BJ (cell line): ENCODE results near the gene MLC1. TPM values are rescaled to one million over a fixed set of nuclear protein-coding genes. Genes with fewer than 3 reads are reported as not detected.

Experiments
- CTCF ChIA-PET: fragments of 350-600 bp; formaldehyde crosslinking; extraction: SDS; loops from one replicate; lab custom pipeline; 2021; ENCODE audit warnings: antibody characterized with exemption, inconsistent platforms; lab: Yijun Ruan, JAX
- POLR2A ChIA-PET: fragments of 300-600 bp; sonication (Branson Sonifier 250); formaldehyde crosslinking; extraction: SDS; loops from one replicate; lab custom pipeline; 2021; ENCODE audit warnings: antibody characterized with exemption; lab: Charles Lee
- DNase-seq: peaks from one replicate; pipeline ENCODE4 v3.0.0-alpha.2; 2011; ENCODE audit warnings: low read depth
- H3K27me3 ChIP-seq: 2 replicates; pipeline ENCODE4 v1.6.0; 2011; ENCODE audit warnings: low read length; ENCODE audit not compliant: control insufficient read depth, insufficient read depth
- H3K36me3 ChIP-seq: 2 replicates; pipeline ENCODE4 v1.5.1; 2011; ENCODE audit warnings: low read length; ENCODE audit not compliant: control insufficient read depth, insufficient read depth
- H3K4me3 ChIP-seq: 2 replicates; pipeline ENCODE4 v1.5.1; 2011; ENCODE audit warnings: low read depth, mild to moderate bottlenecking, control low read depth, low read length
- polyA plus RNA-seq: library from polyadenylated mRNA; depleted of rRNA; stranded (reverse); fragments of >200 nt; gene quantifications from 2 replicates; pipeline ENCODE4 v1.2.3, GENCODE V29; 2011
- TF ChIP-seq, protein P1 (sequence below): IDR thresholded peaks from 2 replicates; pipeline ENCODE4 v1.5.1; 2011; ENCODE audit warnings: low read depth, mild to moderate bottlenecking, control low read depth, inconsistent platforms, low read length, moderate library complexity; ENCODE audit not compliant: insufficient read depth

MLC1 gene
- polyA plus RNA-seq, 1 experiment: 0.15 TPM

DNA sequence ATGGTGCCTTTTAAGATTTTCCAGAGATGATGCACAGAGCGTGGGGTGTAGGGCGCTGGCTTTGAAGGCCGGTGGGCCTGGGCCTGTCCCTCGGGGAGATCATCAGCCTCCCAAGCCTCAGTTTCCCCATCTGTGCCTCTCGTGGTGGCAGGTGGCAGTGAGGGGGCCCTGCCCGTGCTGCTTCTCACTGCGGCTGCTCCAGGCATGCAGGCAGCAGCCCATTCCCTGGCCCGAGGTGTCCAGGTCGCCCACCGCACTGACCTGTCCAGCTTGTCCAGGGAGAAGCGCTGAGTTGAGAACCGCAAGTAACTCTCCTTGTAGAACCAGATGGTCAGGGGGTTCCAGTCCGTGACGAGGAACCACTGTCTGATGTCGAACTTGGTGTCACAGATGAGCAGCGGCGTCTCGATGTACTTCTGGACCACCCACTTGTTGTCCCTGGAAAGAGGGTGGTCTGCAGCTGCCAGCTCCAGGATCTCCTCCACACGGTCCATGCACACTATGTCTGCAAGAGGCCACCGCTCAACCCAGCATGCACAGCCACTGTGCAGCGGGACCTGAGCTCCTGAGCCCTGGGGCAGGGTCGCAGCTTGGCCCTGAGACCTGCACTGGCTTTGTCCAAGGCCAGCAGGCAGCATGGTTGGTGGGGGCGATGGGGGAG, 52.2 kb downstream of the MLC1 start:
- peaks cover 3% of the 10 kb centered on the region; the same call in 1 of the 2 replicates for H3K27me3 ChIP-seq
- DNase-seq: no peak
- no peaks in the 10 kb centered on the region for H3K36me3 ChIP-seq
- ChIA-PET POLR2A (no interaction called here), CTCF (interaction anchor here (1.4 kb wide), 1 partner anchor 102 kb away, joined by 3 read pairs; no protein-coding TSS in a partner anchor)
- TF ChIP-seq, protein P1, sequence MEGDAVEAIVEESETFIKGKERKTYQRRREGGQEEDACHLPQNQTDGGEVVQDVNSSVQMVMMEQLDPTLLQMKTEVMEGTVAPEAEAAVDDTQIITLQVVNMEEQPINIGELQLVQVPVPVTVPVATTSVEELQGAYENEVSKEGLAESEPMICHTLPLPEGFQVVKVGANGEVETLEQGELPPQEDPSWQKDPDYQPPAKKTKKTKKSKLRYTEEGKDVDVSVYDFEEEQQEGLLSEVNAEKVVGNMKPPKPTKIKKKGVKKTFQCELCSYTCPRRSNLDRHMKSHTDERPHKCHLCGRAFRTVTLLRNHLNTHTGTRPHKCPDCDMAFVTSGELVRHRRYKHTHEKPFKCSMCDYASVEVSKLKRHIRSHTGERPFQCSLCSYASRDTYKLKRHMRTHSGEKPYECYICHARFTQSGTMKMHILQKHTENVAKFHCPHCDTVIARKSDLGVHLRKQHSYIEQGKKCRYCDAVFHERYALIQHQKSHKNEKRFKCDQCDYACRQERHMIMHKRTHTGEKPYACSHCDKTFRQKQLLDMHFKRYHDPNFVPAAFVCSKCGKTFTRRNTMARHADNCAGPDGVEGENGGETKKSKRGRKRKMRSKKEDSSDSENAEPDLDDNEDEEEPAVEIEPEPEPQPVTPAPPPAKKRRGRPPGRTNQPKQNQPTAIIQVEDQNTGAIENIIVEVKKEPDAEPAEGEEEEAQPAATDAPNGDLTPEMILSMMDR: no peak
- H3K4me3 ChIP-seq: no peak overlapping the region

DNA sequence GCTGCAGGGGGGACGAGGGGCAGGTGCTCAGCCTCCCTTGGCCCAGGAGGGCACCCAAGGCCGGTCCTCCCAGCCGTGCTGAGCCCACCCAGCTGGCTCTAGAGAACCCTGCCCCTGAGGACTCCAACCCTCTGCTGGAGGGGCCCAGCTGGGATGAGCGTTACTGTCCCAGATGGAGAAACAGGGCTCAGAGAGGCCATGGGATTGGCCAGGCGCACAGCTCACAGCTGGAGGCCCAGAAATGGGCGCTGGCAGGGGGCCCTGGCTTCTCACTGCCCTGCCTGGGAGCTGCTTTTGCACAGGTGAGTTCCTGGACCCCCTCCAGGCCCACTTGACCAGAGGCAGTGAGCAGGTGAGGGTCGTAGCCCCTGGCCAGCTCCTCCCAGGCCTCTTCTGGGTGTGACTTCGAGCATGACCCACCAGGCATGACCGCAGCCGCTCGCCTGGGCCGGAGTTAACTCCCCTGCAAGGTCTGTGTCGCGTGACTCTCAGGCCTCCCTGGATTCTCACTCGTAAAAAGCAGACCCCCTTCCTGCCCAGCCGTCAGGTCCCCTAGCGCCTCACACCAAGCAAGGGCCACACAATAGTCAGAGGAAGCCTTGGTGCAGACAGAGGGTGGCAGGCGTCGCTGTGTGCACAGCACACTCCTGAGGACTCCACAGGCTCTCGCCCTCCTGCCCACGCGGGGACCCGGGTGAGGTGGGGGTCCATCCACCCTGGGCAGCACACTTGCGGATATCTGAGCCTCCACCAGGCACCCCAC, 52.9 kb downstream of the MLC1 start:
- Histone ChIP-seq H3K36me3 (no peaks in the 10 kb centered on the region), H3K4me3 (no peak overlapping the region), H3K27me3 (peaks cover 3% of the 10 kb centered on the region; the same call in 1 of the 2 replicates)
- CTCF ChIA-PET: interaction anchor here (1.1 to 3.7 kb wide), 7 partner anchors 14 to 264 kb away, joined by 3 to 103 read pairs (median 6); no protein-coding TSS in a partner anchor
- DNase-seq: no peak
- POLR2A ChIA-PET: no interaction called here
- TF ChIP-seq, protein P1: no peak

DNA sequence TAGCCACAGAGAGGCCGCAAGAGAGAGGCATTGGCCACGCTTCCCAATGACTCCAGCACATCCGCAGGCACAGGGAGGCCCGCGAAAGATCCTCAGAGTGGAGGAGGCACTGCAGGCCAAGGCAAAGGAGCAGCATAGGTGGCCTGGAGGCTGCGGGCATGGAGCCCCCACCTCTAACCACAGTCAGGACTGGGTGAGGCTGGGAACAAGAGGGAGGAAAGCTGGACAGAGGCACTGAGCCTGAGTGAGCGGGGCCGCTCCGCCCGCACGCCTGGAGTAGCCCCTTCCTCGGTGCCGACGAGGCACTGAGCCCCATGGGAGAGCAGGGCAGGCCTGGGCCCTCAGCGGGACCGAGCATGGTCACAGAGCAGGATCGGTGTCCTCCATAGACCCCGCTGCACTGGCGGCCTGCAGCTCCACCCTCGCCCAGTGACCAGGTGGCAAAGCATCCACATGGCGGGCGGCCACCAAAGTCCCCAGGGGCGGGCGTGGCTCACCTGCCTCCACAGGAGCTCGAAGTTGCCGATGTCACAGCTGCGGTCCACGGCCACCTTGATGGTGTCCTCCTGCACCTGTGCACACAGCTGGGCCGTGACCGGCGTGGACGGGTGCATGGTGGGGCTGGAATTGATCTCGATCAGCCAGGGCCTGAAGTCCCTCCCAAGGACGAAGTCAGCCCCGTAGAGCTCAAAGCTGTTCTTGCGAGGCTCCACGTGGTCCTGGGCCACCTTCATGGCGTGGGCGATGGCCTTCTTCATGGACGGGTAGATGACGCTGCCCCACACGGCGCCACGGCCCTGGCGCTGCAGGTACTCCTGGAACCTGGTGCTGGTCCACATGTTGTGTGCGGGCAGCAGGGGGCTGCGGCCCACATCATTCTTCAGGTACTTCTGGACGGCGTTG, 53.8 kb downstream of the MLC1 start:
- TF ChIP-seq, protein P1: no peak
- Histone ChIP-seq H3K36me3 (no peaks in the 10 kb centered on the region), H3K27me3 (peaks cover 3% of the 10 kb centered on the region; the same call in 1 of the 2 replicates), H3K4me3 (no peak overlapping the region)
- ChIA-PET CTCF (interaction anchor here (0.8 to 3.7 kb wide), 17 partner anchors 9 to 263 kb away, joined by 3 to 103 read pairs (median 4); no protein-coding TSS in a partner anchor), POLR2A (no interaction called here)
- no peak for DNase-seq

DNA sequence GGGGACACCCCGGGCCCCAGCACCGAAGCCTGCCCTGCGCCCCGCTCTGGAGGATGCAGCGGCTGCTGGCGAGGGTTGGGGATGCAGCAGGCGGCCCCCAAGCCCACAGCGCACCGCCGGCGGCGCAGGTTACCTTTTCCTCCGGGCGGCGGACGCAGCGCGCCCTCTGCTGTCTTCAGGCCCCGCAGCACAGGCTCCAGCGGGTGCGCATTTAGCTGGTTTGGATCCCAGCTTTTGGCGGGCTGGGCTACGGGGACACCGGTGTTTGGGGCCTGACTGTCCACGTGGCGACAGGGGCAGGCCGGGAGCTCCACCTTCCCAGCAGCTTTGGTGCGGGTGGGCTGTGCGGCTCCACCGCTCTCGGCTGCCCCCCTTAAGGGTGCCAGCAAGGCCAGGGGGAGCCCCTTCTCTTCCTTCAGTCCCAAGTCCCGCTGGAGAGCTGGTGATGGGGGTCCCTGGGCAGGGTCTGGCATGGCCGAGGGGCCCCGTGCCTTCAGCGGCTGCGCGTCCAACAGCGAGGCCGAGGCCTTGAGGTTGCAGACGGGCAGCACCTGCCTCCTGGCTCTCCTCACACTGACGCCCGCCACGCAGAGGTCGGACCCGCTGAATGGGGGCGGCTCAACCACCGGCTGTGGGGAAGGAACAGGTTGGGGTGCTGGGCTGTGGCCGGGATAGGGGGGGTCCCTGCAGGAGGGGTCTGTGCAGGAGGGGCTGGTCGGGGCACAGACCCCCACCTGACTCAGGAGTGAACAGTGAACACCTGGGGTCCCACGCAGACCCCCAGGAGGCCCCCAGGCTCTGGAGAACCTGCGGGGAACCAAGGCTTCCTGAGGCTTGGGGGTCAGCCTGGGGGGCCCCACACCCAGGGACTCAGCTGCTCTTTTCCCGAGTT, 54.7 kb downstream of the MLC1 start:
- DNase-seq: no peak
- Histone ChIP-seq H3K4me3 (no peak overlapping the region), H3K36me3 (no peaks in the 10 kb centered on the region), H3K27me3 (peaks cover 3% of the 10 kb centered on the region; the same call in 1 of the 2 replicates)
- TF ChIP-seq, protein P1: peak; percentile 89
- ChIA-PET CTCF (interaction anchor here (0.6 to 3.7 kb wide), 24 partner anchors 8 to 262 kb away, joined by 3 to 103 read pairs (median 4); partner anchors contain the start of genes ALG12 and CRELD2), POLR2A (no interaction called here)
